Esophagus muscularis mucosa (tissue), 3 donors: ENCODE measurements around the gene TGFB1I1.

Experiments used
- EP300 ChIP-seq: sonication (generic); formaldehyde crosslinking; IDR thresholded peaks from one replicate; pipeline ENCODE4 v1.6.1; 2017; ENCODE audit warnings: antibody characterized with exemption
- POLR2A ChIP-seq: fragments of 450-650 bp; IDR thresholded peaks from one replicate; pipeline ENCODE4 v1.6.1; 2017; ENCODE audit warnings: antibody characterized with exemption, moderate library complexity, mild to moderate bottlenecking, low read depth
- POLR2AphosphoS5 ChIP-seq, 2 donors: sonication (generic); formaldehyde crosslinking; IDR thresholded peaks; one replicate each; pipeline ENCODE4 v1.6.1; 2017; ENCODE audit warnings: antibody characterized with exemption in 2 of 2

DNA sequence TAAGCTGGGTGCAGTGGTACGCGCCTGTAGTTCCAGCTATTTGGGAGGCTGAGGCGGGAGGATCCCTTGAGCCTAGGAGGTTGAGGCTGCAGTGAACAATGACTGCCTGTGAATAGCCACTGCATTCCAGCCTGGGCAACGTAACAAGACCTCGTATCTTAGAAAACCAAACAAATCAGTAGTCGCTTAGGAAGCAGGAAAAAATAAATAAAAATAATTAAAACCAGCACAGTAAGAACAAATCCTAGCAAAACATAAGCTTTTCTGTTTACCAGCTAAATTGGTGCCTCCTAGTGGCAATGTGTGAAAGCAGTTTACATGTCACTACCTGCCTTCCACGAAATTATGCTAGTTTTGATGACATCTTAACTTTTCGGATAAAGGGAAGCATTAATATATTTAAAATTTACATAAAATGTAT lies 11.4 kb upstream of the TGFB1I1 start:
- TF ChIP-seq POLR2AphosphoS5 (IDR thresholded peaks at IDR 0.05) (no peak), EP300 (no peak), POLR2A (no peak)
